Spleen (tissue), 11 donors: ENCODE data around the gene RHO. TPM values are rescaled to one million over a fixed set of nuclear protein-coding genes. Genes with fewer than 3 reads are reported as not detected.

Experiments
- DNase-seq: peaks from one replicate; pipeline ENCODE4 v3.0.0-alpha.2; 2020
- H3K27ac ChIP-seq, 8 donors: fragments of 200-600 bp; sonication (generic) in 7 of 8; 1 replicate in 4 of 8; 2 replicates in 4 of 8; pipeline versions ENCODE4 v1.5.0 to v1.8.0; 2016 to 2021; ENCODE audit warnings: inconsistent platforms in 4 of 8, mild to moderate bottlenecking in 4 of 8, moderate library complexity in 1 of 8
- H3K27me3 ChIP-seq, 7 donors: fragments of 200-600 bp; sonication (generic) in 6 of 7; replicated peaks in 1 of 7; 1 replicate in 4 of 7; 2 replicates in 3 of 7; pipeline versions ENCODE4 v1.5.0 to v1.8.0; 2016 to 2021; ENCODE audit warnings: inconsistent platforms in 3 of 7, mild to moderate bottlenecking in 1 of 7
- H3K36me3 ChIP-seq, 6 donors: fragments of 200-600 bp; sonication (generic) in 5 of 6; 1 replicate in 4 of 6; 2 replicates in 2 of 6; pipeline versions ENCODE4 v1.5.0 to v1.8.0; 2016 to 2021; ENCODE audit warnings: inconsistent platforms in 2 of 6
- H3K4me1 ChIP-seq, 6 donors: fragments of 200-600 bp; sonication (generic) in 5 of 6; 1 replicate in 3 of 6; 2 replicates in 3 of 6; pipeline versions ENCODE4 v1.5.0 to v1.8.0; 2016 to 2021; ENCODE audit warnings: inconsistent platforms in 3 of 6
- H3K4me3 ChIP-seq, 8 donors: fragments of 200-600 bp; sonication (generic) in 7 of 8; 1 replicate in 4 of 8; 2 replicates in 4 of 8; pipeline versions ENCODE4 v1.5.0 to v1.8.0; 2016 to 2021; ENCODE audit warnings: inconsistent platforms in 4 of 8, mild to moderate bottlenecking in 4 of 8, moderate library complexity in 2 of 8
- H3K9me3 ChIP-seq, 8 donors: fragments of 200-600 bp; sonication (generic) in 7 of 8; 1 replicate in 4 of 8; 2 replicates in 4 of 8; pipeline versions ENCODE4 v1.5.0 to v1.8.0; 2016 to 2021; ENCODE audit warnings: inconsistent platforms in 4 of 8
- CTCF ChIP-seq, 11 experiments: fragments of 200-600 bp in 7 of 11; fragments of 450-650 bp in 4 of 11; sonication (generic) in 4 of 11; IDR thresholded peaks in 8 of 11; conservative IDR thresholded peaks in 3 of 11; 1 replicate in 7 of 11; 2 replicates in 4 of 11; pipeline versions ENCODE4 v1.4.0 to v1.8.0; 2016 to 2021; ENCODE audit warnings: antibody characterized with exemption in 11 of 11, inconsistent platforms in 4 of 11, mild to moderate bottlenecking in 1 of 11
- POLR2A ChIP-seq, 3 donors: fragments of 450-650 bp; IDR thresholded peaks; one replicate each; pipeline ENCODE4 v1.5.1; 2017; ENCODE audit warnings: antibody characterized with exemption in 3 of 3, mild to moderate bottlenecking in 1 of 3
- POLR2AphosphoS5 ChIP-seq, 3 donors: sonication (generic); formaldehyde crosslinking; IDR thresholded peaks; one replicate each; pipeline ENCODE4 v1.5.1; 2017; ENCODE audit warnings: antibody characterized with exemption in 3 of 3
- WGBS, 5 donors: extraction: QIAGEN DNeasy Blood & Tissue Kit in 3 of 5; methylation state at CpG; one replicate each; pipeline versions ENCODE4 v1.1.5 to v1.1.7; 2013 to 2018; 5-methylcytosine and 5-hydroxymethylcytosine counted together
- intact Hi-C: fragments of 100-400 bp; cut with DNase I; formaldehyde crosslinking; loops from one replicate; pipeline ENCODE4 v1.15.0; 2023; ENCODE audit warnings: low total_unique reads
- polyA plus RNA-seq, 3 donors: library from polyadenylated mRNA; stranded (reverse); fragments of 200-250 nt; gene quantifications; one replicate each; pipeline ENCODE4 v1.2.1, GENCODE V29; 2013
- total RNA-seq, 7 donors: library from RNA; depleted of rRNA in 3 of 7; stranded (reverse); fragments of >200 nt in 3 of 7; fragmentation: NEBNext Ultra II Directional in 4 of 7; extraction: Animal tissue kit (Norgen Biotek cat#: 25700) in 4 of 7; gene quantifications; one replicate each; pipeline versions ENCODE4 v1.1.0 to v1.2.1, GENCODE V29; 2016 to 2021
- donor health status: healthy with polysubstance abuse.
- donor health status: DM: no; HTN: no; CAD: no; lungs with moderate emphysema.
- donor health status: DM: no; HTN: no; CAD: no.
- donor health status: Bipolar disorder and iron deficiency.
- donor health status: healthy.
- donor health status: DM: no; HTN: no; CAD: no.
- donor health status: DM: yes; HTN: yes; CAD: no.

The RHO gene
- total and polyA plus RNA-seq, 10 donors: not detected

GRCh38 chr3:129532261-129532660 is 3.8 kb downstream of the RHO start:
- 92 to 97% (median 96%) methylated on average over 16 to 20 of the region's 20 CpGs for WGBS, 5 donors
- peaks cover 0 to 8% (median 0%) of the 10 kb centered on the region in 6 donors for H3K4me1 ChIP-seq
- no peak for DNase-seq
- no peaks in the 10 kb centered on the region for H3K27me3 ChIP-seq
- intact Hi-C loops: no loop called here
- TF ChIP-seq POLR2AphosphoS5 (IDR thresholded peaks at IDR 0.05) (no peak), POLR2A (IDR thresholded peaks at IDR 0.05) (no peak), CTCF (IDR thresholded peaks at IDR 0.05 in 8 of 11, conservative IDR thresholded peaks at IDR 0.05 in 3 of 11) (no peak)
- no peaks in the 10 kb centered on the region for H3K9me3 ChIP-seq
- H3K36me3 ChIP-seq: no peaks in the 10 kb centered on the region
- no peak overlapping the region for H3K27ac ChIP-seq
- H3K4me3 ChIP-seq: no peak overlapping the region

GRCh38 chr3:129533406-129533805 is 5.0 kb downstream of the RHO start:
- H3K27me3 ChIP-seq: no peaks in the 10 kb centered on the region
- intact Hi-C loops: no loop called here
- no peak overlapping the region for H3K27ac ChIP-seq
- no peak for TF ChIP-seq CTCF (IDR thresholded peaks at IDR 0.05 in 8 of 11, conservative IDR thresholded peaks at IDR 0.05 in 3 of 11)
- TF ChIP-seq POLR2A (IDR thresholded peaks at IDR 0.05): no peak
- TF ChIP-seq POLR2AphosphoS5 (IDR thresholded peaks at IDR 0.05): no peak
- peaks cover 0 to 8% (median 0%) of the 10 kb centered on the region in 6 donors for H3K4me1 ChIP-seq
- H3K4me3 ChIP-seq: no peak overlapping the region
- H3K36me3 ChIP-seq: no peaks in the 10 kb centered on the region
- WGBS, 5 donors: 88 to 98% (median 93%) methylated on average over 16 of the region's 16 CpGs
- H3K9me3 ChIP-seq: no peaks in the 10 kb centered on the region
- DNase-seq: no peak

- Histone ChIP-seq H3K9me3 (no peaks in the 10 kb centered on the region), H3K27me3 (no peaks in the 10 kb centered on the region), H3K4me1 (peaks cover 0 to 6% (median 0%) of the 10 kb centered on the region in 6 donors), H3K27ac (no peak overlapping the region), H3K36me3 (no peaks in the 10 kb centered on the region), H3K4me3 (no peak overlapping the region)
- TF ChIP-seq CTCF (IDR thresholded peaks at IDR 0.05 in 8 of 11, conservative IDR thresholded peaks at IDR 0.05 in 3 of 11): no peak
- TF ChIP-seq POLR2A (IDR thresholded peaks at IDR 0.05): no peak
- no peak for TF ChIP-seq POLR2AphosphoS5 (IDR thresholded peaks at IDR 0.05)
- intact Hi-C loops: no loop called here
- 75 to 89% (median 82%) methylated on average over 4 of the region's 4 CpGs for whole genome bisulfite sequencing, 5 donors
- no peak for DNase-seq
These were observed 6.1 kb downstream of the RHO start for GRCh38 chr3:129534428-129535027.

GRCh38 chr3:129535075-129535474 is 6.6 kb downstream of the RHO start:
- 82 to 100% (median 95%) methylated on average over 1 of the region's 1 CpG for WGBS, 5 donors

More at GRCh38 chr3:129535075-129535474, 6.6 kb downstream of the RHO start:
- intact Hi-C loops: no loop called here
- H3K27ac ChIP-seq: no peak overlapping the region
- no peak for DNase-seq
- H3K27me3 ChIP-seq: no peaks in the 10 kb centered on the region
- no peak overlapping the region for H3K4me3 ChIP-seq
- no peak for TF ChIP-seq POLR2AphosphoS5 (IDR thresholded peaks at IDR 0.05)
- TF ChIP-seq POLR2A (IDR thresholded peaks at IDR 0.05): no peak
- TF ChIP-seq CTCF (IDR thresholded peaks at IDR 0.05 in 8 of 11, conservative IDR thresholded peaks at IDR 0.05 in 3 of 11): no peak
- no peaks in the 10 kb centered on the region for H3K9me3 ChIP-seq
- H3K36me3 ChIP-seq: no peaks in the 10 kb centered on the region
- peaks cover 0 to under 1% (median 0%) of the 10 kb centered on the region in 6 donors for H3K4me1 ChIP-seq
